SK-N-SH (cell line): ENCODE data around the gene GRIK3. TPM values are rescaled to one million over a fixed set of nuclear protein-coding genes. Genes with fewer than 3 reads are reported as not detected.

Source experiments
- CTCF ChIA-PET: fragments of 300-600, 350-600 bp; formaldehyde crosslinking; extraction: SDS; loops from one replicate; lab custom pipeline; 2021; lab: Yijun Ruan, JAX
- POLR2A ChIA-PET: fragments of 350-600 bp; sonication (Branson Sonifier 250); formaldehyde crosslinking; extraction: SDS; loops from one replicate; lab custom pipeline; 2020; ENCODE audit warnings: antibody characterized with exemption, inconsistent platforms; lab: Yijun Ruan, JAX
- DNase-seq: peaks from one replicate; pipeline ENCODE4 v3.0.0; 2012
- H2AFZ ChIP-seq: fragments of 200-600 bp; sonication (generic); 2 replicates; pipeline ENCODE4 v1.8.1; 2016; ENCODE audit warnings: antibody characterized with exemption, mild to moderate bottlenecking, low read depth
- H3F3A ChIP-seq: fragments of 200-600 bp; sonication (generic); replicated peaks from 2 replicates; pipeline ENCODE3; 2016; ENCODE audit warnings: antibody characterized with exemption, mild to moderate bottlenecking; ENCODE audit not compliant: insufficient read depth
- H3K27ac ChIP-seq, 2 experiments: fragments of 200-500 bp in 1 of 2; fragments of 200-600 bp in 1 of 2; sonication (Bioruptor generic) in 1 of 2; sonication (generic), shearing (Covaris generic) in 1 of 2; 2 replicates each; pipeline versions ENCODE4 v1.5.1 to v1.6.1; 2014 to 2016; ENCODE audit warnings: low read depth in 2 of 2, inconsistent platforms in 1 of 2, low read length in 1 of 2, mild to moderate bottlenecking in 1 of 2, mixed read lengths in 1 of 2
- H3K27me3 ChIP-seq: fragments of 200-600 bp; sonication (generic), shearing (Covaris generic); 2 replicates; pipeline ENCODE4 v1.6.1; 2016; ENCODE audit warnings: mixed run types; ENCODE audit not compliant: insufficient read depth
- H3K36me3 ChIP-seq, 2 experiments: fragments of 200-500 bp in 1 of 2; fragments of 200-600 bp in 1 of 2; sonication (Bioruptor generic) in 1 of 2; sonication (generic) in 1 of 2; replicated peaks in 1 of 2; 2 replicates each; pipeline versions ENCODE3 to v1.5.1; 2014 to 2016; ENCODE audit warnings: low read length in 1 of 2, mild to moderate bottlenecking in 1 of 2; ENCODE audit not compliant: insufficient read depth in 2 of 2, control insufficient read depth in 1 of 2
- H3K4me1 ChIP-seq, 2 experiments: fragments of 200-500 bp in 1 of 2; fragments of 200-600 bp in 1 of 2; sonication (Bioruptor generic) in 1 of 2; sonication (generic), shearing (Covaris generic) in 1 of 2; 2 replicates each; pipeline versions ENCODE4 v1.5.1 to v1.6.1; 2014 to 2016; ENCODE audit warnings: low read depth in 1 of 2, low read length in 1 of 2, mixed run types in 1 of 2; ENCODE audit not compliant: insufficient read depth in 2 of 2, control insufficient read depth in 1 of 2
- H3K4me2 ChIP-seq: fragments of 200-600 bp; sonication (generic), shearing (Covaris generic); 2 replicates; pipeline ENCODE4 v1.6.1; 2017; ENCODE audit warnings: mixed run types
- H3K4me3 ChIP-seq, 2 experiments: fragments of 200-500 bp in 1 of 2; fragments of 200-600 bp in 1 of 2; sonication (Bioruptor generic) in 1 of 2; sonication (generic), shearing (Covaris generic) in 1 of 2; 2 replicates each; pipeline versions ENCODE4 v1.5.1 to v1.8.1; 2014 to 2016; ENCODE audit warnings: low read depth in 2 of 2, inconsistent platforms in 1 of 2, low read length in 1 of 2, mild to moderate bottlenecking in 1 of 2, mixed read lengths in 1 of 2, moderate library complexity in 1 of 2
- H3K79me2 ChIP-seq: fragments of 200-600 bp; sonication (generic); 2 replicates; pipeline ENCODE4 v1.8.1; 2017; ENCODE audit warnings: mild to moderate bottlenecking; ENCODE audit not compliant: insufficient read depth
- H3K9ac ChIP-seq: fragments of 200-600 bp; sonication (generic); 2 replicates; pipeline ENCODE4 v1.6.1; 2017; ENCODE audit warnings: mixed run types
- H3K9me2 ChIP-seq: fragments of 200-600 bp; sonication (generic); 2 replicates; pipeline ENCODE4 v1.6.1; 2017; ENCODE audit warnings: mixed run types
- H3K9me3 ChIP-seq: fragments of 200-600 bp; sonication (generic); 2 replicates; pipeline ENCODE4 v1.6.1; 2017; ENCODE audit warnings: mixed run types, mild to moderate bottlenecking, moderate library complexity
- H4K20me1 ChIP-seq: fragments of 200-600 bp; sonication (generic); 2 replicates; pipeline ENCODE4 v1.6.1; 2017; ENCODE audit warnings: mild to moderate bottlenecking, mixed run types; ENCODE audit not compliant: insufficient read depth
- EP300 ChIP-seq, 2 experiments: IDR thresholded peaks; 2 replicates each; pipeline versions ENCODE4 v1.4.0 to v1.6.1; 2012; ENCODE audit warnings: borderline replicate concordance in 1 of 2, low read depth in 1 of 2, low read length in 1 of 2
- FOSL2 ChIP-seq: IDR thresholded peaks from 2 replicates; pipeline ENCODE4 v1.4.0; 2012; ENCODE audit warnings: low read depth, mild to moderate bottlenecking, moderate library complexity, borderline replicate concordance
- GABPA ChIP-seq: IDR thresholded peaks from 2 replicates; pipeline ENCODE4 v1.4.0; 2012; ENCODE audit warnings: low read depth, mild to moderate bottlenecking
- JUND ChIP-seq: IDR thresholded peaks from 2 replicates; pipeline ENCODE4 v1.4.0; 2012
- MXI1 ChIP-seq: IDR thresholded peaks from 2 replicates; pipeline ENCODE4 v1.6.1; 2012; ENCODE audit warnings: mild to moderate bottlenecking, low read depth, low read length, improper control_type of control experiment
- NFIC ChIP-seq: IDR thresholded peaks from 2 replicates; pipeline ENCODE4 v1.4.0; 2012; ENCODE audit warnings: borderline replicate concordance
- NRF1 ChIP-seq: IDR thresholded peaks from 2 replicates; pipeline ENCODE4 v1.6.1; 2012; ENCODE audit warnings: low read depth, mild to moderate bottlenecking, low read length
- POLR2AphosphoS5 ChIP-seq: IDR thresholded peaks from 2 replicates; pipeline ENCODE4 v1.6.1; 2012; ENCODE audit warnings: low read depth, low read length
- RAD21 ChIP-seq: IDR thresholded peaks from 2 replicates; pipeline ENCODE4 v1.6.1; 2012; ENCODE audit warnings: mild to moderate bottlenecking, low read length
- RFX5 ChIP-seq: IDR thresholded peaks from 2 replicates; pipeline ENCODE4 v1.6.1; 2012; ENCODE audit warnings: mild to moderate bottlenecking, improper control_type of control experiment, low read length
- TCF12 ChIP-seq: IDR thresholded peaks from 2 replicates; pipeline ENCODE4 v1.4.0; 2012
- TEAD4 ChIP-seq: IDR thresholded peaks from 2 replicates; pipeline ENCODE4 v1.4.0; 2012; ENCODE audit warnings: mild to moderate bottlenecking, borderline replicate concordance; ENCODE audit not compliant: insufficient read depth
- WGBS: methylation state at CpG from one replicate; pipeline ENCODE4 v1.1.6; 2017; ENCODE audit warnings: low lambda C conversion rate; 5-methylcytosine and 5-hydroxymethylcytosine counted together
- polyA plus RNA-seq, 3 experiments: library from polyadenylated mRNA; depleted of rRNA; stranded (reverse); fragments of >200 nt; gene quantifications; 2 replicates each; pipeline ENCODE4 v1.2.3, GENCODE V29; 2012
- TF ChIP-seq, protein P1 (sequence below): fragments of 200-600 bp; sonication (generic); IDR thresholded peaks from 2 replicates; pipeline ENCODE4 v1.6.1; 2017; ENCODE audit warnings: antibody characterized with exemption, mild to moderate bottlenecking, moderate library complexity
- TF ChIP-seq, protein P2 (sequence below): fragments of 150-350 bp; IDR thresholded peaks from 2 replicates; pipeline ENCODE4 v1.6.1; 2016; ENCODE audit warnings: mild to moderate bottlenecking, low read depth, low read length
- TF ChIP-seq, protein P3 (sequence below): IDR thresholded peaks from 2 replicates; pipeline ENCODE4 v1.4.0; 2012; ENCODE audit warnings: low read depth
- TF ChIP-seq, protein P4 (sequence below): IDR thresholded peaks from 2 replicates; pipeline ENCODE4 v1.4.0; 2012; ENCODE audit warnings: low read depth, borderline replicate concordance
- TF ChIP-seq, protein P5 (sequence below): IDR thresholded peaks from 2 replicates; pipeline ENCODE4; 2012

The GRIK3 gene
- polyA plus RNA-seq, 1 of the 3 experiments (the other 2 are of a cell fraction), result not detected

DNA sequence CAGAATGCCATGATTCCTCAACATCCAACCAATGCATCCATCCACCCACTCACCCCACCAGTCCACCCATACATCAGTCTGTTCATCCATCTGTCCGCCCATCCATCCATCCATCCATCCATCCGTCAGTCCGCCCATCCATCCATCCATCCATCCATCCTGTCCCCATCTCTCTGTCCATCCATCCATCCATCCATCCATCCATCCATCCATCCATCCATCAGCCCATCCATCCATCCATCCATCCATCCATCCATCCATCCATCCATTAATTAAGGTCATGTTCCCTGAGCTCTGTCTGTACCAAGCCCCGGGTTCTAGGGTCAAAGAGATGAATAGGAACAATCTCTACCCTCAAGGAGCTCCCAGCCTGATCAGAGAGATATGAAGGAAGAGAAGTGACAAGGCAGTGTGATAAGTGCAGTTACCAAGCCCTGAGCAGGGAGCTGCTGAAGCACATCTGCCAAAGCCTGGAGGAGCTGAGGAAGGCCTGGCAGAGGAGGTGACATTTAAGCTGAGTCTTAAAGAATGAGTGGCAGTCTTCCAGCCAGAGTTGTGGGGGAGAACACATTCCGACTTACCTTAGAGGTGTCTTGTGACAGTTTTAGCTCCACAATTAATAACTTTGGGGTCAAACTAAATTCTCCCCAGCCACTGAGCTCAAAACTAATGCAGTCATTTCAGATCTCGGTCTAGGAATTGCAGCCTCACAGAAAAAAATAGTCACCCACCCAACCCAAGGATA, 47.9 kb downstream of the GRIK3 start (continued):
- TF ChIP-seq TEAD4 (no peak), FOSL2 (no peak)

DNA sequence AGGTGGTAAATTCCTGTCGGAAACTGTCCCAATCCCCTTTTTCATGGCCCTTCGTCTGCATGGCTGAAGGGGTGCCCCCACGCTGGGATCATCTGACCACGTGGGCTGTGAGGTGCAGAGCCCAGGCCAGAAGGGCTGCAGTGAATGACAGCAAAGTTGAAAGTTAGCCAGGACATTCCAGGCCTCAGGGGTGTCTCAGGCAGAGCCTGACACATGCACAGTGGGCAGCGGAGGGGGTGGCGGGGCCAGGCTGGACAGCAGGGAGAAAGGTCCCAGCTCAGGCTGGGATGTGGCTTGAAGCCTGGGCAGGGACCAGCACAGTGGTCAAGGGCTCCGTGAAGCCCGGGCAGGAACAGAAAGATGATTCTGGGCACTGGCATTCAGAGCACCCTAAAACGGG, 49.6 kb downstream of the GRIK3 start:
- WGBS, result 22% methylated on average over 6 of the region's 9 CpGs
- no peak overlapping the region for H3K27ac ChIP-seq

DNA sequence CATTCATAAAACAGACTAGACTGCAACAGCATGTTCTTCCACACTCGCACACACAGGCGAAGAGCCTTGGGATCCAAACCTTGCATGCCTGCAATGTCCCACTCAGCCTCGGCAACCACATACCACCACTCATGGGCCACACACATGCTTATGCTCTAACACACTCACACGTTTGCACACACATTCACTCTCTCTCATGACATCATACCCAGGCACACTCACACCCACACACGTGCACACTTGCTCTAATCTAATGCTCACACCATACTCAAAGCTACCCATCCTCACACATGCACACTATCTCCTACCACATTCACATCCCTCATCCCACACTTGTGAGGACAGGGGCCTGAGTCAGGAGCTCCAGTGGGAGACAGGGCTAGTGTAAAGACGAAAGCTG, 50.3 kb downstream of the GRIK3 start:
- Histone ChIP-seq H3K4me1 (no peaks in the 10 kb centered on the region), H4K20me1 (no peaks in the 10 kb centered on the region), H3K79me2 (no peaks in the 10 kb centered on the region), H3K9me2 (no peaks in the 10 kb centered on the region), H3K9ac (no peak overlapping the region), H3K36me3 (no peaks in the 10 kb centered on the region), H3K4me2 (no peak overlapping the region), H2AFZ (no peak overlapping the region), H3K4me3 (no peak overlapping the region), H3K9me3 (no peaks in the 10 kb centered on the region), H3K27ac (no peak overlapping the region)
- no peak for DNase-seq
- 38% methylated on average over 6 of the region's 6 CpGs for WGBS
- CTCF ChIA-PET, result interaction anchor here (0.5 kb wide), 1 partner anchor 456 kb away, joined by 3 read pairs; no protein-coding TSS in a partner anchor
- TF ChIP-seq NFIC (no peak), POLR2AphosphoS5 (no peak), TCF12 (no peak), EP300 (IDR thresholded peaks at IDR 0.05; ENCODE audit: borderline replicate concordance in 1 of 2, low read depth in 1 of 2, low read length in 1 of 2) (no peak), GABPA (no peak), JUND (no peak), RAD21 (no peak), MXI1 (no peak), RFX5 (no peak)
- TF ChIP-seq, protein P1, sequence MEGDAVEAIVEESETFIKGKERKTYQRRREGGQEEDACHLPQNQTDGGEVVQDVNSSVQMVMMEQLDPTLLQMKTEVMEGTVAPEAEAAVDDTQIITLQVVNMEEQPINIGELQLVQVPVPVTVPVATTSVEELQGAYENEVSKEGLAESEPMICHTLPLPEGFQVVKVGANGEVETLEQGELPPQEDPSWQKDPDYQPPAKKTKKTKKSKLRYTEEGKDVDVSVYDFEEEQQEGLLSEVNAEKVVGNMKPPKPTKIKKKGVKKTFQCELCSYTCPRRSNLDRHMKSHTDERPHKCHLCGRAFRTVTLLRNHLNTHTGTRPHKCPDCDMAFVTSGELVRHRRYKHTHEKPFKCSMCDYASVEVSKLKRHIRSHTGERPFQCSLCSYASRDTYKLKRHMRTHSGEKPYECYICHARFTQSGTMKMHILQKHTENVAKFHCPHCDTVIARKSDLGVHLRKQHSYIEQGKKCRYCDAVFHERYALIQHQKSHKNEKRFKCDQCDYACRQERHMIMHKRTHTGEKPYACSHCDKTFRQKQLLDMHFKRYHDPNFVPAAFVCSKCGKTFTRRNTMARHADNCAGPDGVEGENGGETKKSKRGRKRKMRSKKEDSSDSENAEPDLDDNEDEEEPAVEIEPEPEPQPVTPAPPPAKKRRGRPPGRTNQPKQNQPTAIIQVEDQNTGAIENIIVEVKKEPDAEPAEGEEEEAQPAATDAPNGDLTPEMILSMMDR, result no peak
- TF ChIP-seq, protein P2, sequence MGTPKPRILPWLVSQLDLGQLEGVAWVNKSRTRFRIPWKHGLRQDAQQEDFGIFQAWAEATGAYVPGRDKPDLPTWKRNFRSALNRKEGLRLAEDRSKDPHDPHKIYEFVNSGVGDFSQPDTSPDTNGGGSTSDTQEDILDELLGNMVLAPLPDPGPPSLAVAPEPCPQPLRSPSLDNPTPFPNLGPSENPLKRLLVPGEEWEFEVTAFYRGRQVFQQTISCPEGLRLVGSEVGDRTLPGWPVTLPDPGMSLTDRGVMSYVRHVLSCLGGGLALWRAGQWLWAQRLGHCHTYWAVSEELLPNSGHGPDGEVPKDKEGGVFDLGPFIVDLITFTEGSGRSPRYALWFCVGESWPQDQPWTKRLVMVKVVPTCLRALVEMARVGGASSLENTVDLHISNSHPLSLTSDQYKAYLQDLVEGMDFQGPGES, result no peak
- TF ChIP-seq, protein P3, sequence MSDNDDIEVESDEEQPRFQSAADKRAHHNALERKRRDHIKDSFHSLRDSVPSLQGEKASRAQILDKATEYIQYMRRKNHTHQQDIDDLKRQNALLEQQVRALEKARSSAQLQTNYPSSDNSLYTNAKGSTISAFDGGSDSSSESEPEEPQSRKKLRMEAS, result no peak
- TF ChIP-seq, protein P4, sequence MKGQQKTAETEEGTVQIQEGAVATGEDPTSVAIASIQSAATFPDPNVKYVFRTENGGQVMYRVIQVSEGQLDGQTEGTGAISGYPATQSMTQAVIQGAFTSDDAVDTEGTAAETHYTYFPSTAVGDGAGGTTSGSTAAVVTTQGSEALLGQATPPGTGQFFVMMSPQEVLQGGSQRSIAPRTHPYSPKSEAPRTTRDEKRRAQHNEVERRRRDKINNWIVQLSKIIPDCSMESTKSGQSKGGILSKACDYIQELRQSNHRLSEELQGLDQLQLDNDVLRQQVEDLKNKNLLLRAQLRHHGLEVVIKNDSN, result no peak
- TF ChIP-seq, protein P5, sequence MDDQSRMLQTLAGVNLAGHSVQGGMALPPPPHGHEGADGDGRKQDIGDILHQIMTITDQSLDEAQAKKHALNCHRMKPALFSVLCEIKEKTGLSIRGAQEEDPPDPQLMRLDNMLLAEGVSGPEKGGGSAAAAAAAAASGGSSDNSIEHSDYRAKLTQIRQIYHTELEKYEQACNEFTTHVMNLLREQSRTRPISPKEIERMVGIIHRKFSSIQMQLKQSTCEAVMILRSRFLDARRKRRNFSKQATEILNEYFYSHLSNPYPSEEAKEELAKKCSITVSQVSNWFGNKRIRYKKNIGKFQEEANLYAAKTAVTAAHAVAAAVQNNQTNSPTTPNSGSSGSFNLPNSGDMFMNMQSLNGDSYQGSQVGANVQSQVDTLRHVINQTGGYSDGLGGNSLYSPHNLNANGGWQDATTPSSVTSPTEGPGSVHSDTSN, result no peak
- TF ChIP-seq, all 33 proteins: peak for 0
- POLR2A ChIA-PET, result no interaction called here
- H3K27me3 ChIP-seq, result no peaks in the 10 kb centered on the region
- no peaks in the 10 kb centered on the region for H3F3A ChIP-seq

More for the DNA sequence above, 49.6 kb downstream of the GRIK3 start:
- POLR2A ChIA-PET, result no interaction called here
- no peak overlapping the region for H2AFZ ChIP-seq
- no peaks in the 10 kb centered on the region for H3F3A ChIP-seq
- H4K20me1 ChIP-seq, result no peaks in the 10 kb centered on the region
- H3K9me2 ChIP-seq, result no peaks in the 10 kb centered on the region
- no peaks in the 10 kb centered on the region for H3K9me3 ChIP-seq
- H3K36me3 ChIP-seq, result no peaks in the 10 kb centered on the region
- H3K4me2 ChIP-seq, result no peak overlapping the region
- CTCF ChIA-PET, result interaction anchor here (0.5 kb wide), 1 partner anchor 457 kb away, joined by 3 read pairs; no protein-coding TSS in a partner anchor
- H3K4me1 ChIP-seq, result no peaks in the 10 kb centered on the region
- H3K4me3 ChIP-seq, result no peak overlapping the region
- no peak for TF ChIP-seq NRF1
- no peaks in the 10 kb centered on the region for H3K79me2 ChIP-seq
- no peak overlapping the region for H3K9ac ChIP-seq
- no peak for DNase-seq
- H3K27me3 ChIP-seq, result no peaks in the 10 kb centered on the region
